ENCODE measurements around the gene UBE2R2. TPM values are rescaled to one million over a fixed set of nuclear protein-coding genes. Genes with fewer than 3 reads are reported as not detected.

Gene UBE2R2
- total and polyA plus RNA-seq, 2 donors (not counting 3 experiments of a cell fraction or from before 2014, with no cell fraction given) = 23.9 to 54.3 TPM

DNA sequence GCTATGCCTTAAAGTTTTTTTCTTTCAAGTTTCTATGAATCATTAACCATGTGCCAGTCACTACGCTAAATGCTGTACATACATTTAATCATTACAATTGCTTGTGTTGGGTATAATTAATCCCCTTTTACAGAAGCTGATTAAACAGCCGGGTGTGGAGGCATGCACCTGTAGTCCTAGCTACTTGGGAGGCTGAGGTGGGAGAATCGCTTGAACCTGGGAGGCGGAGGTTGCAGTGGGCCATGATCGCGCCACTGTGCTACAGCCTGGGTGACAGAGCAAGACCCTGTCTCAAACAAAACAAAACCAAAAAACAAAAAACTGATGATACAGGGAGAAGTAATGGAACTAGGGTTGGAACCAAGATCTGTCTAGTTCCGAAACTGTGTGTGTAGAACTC, 1.2 kb upstream of the UBE2R2 start:
- Histone ChIP-seq H3K79me2 (ENCODE audit: control insufficient read depth, insufficient read depth, low read length) (peaks cover 36% of the 10 kb centered on the region), H3K36me3 (ENCODE audit: control insufficient read depth in 2 of 2, extremely low read depth in 1 of 2, insufficient read depth in 2 of 2, low read length in 2 of 2) (no peaks in the 10 kb centered on the region), H3K4me3 (replicated peaks in 1 of 3; ENCODE audit: insufficient read depth in 1 of 3, low read depth in 1 of 3, low read length in 3 of 3) (no peak overlapping the region), H3K9ac (replicated peaks; ENCODE audit: extremely low read depth, insufficient read depth, low read length) (peak overlapping the region; percentile 90), H4K20me1 (replicated peaks; ENCODE audit: control insufficient read depth, extremely low read depth, insufficient read depth, low read length) (no peaks in the 10 kb centered on the region), H3K9me1 (replicated peaks; ENCODE audit: control insufficient read depth, extremely low read depth, insufficient read depth, low read length) (no peaks in the 10 kb centered on the region), H3K4me2 (ENCODE audit: insufficient read depth, low read length) (peak overlapping the region; percentile 57), H3K27ac (ENCODE audit: insufficient read depth, low read depth, low read length) (peak overlapping the region; percentile 94), H3K4me1 (ENCODE audit: control insufficient read depth, extremely low read depth, insufficient read depth, low read length) (peaks cover 42% of the 10 kb centered on the region), H2AFZ (ENCODE audit: low read depth, low read length) (no peak overlapping the region), H3K27me3 (ENCODE audit: control insufficient read depth in 2 of 2, insufficient read depth in 2 of 2, low read length in 2 of 2) (no peaks in the 10 kb centered on the region), H3K9me3 (replicated peaks; ENCODE audit: control insufficient read depth, insufficient read depth, low read length) (no peaks in the 10 kb centered on the region)
- ChIA-PET CTCF (interaction anchor here (0.6 to 3.8 kb wide), 3 partner anchors 37 to 109 kb away, joined by 3 to 75 read pairs (median 47); no protein-coding TSS in a partner anchor), POLR2A (no interaction called here)
- intact Hi-C loops (cut with micrococcal nuclease) (loop anchor here (10.0 kb wide), 1 partner anchor 229 kb away; the partner anchor contains the start of gene UBAP2), dilution Hi-C loops (cut with MboI; ENCODE audit: extremely low pct_ligation_motif_present, low sequenced_read_pairs) (no loop called here)
- DNase-seq (ENCODE audit: low read depth, low spot score) (no peak), FAIRE-seq (no peak)
- TF ChIP-seq, protein P1, sequence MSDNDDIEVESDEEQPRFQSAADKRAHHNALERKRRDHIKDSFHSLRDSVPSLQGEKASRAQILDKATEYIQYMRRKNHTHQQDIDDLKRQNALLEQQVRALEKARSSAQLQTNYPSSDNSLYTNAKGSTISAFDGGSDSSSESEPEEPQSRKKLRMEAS (IDR thresholded peaks at IDR 0.05; ENCODE audit: insufficient read depth, insufficient read length) = no peak
- TF ChIP-seq, protein P2, sequence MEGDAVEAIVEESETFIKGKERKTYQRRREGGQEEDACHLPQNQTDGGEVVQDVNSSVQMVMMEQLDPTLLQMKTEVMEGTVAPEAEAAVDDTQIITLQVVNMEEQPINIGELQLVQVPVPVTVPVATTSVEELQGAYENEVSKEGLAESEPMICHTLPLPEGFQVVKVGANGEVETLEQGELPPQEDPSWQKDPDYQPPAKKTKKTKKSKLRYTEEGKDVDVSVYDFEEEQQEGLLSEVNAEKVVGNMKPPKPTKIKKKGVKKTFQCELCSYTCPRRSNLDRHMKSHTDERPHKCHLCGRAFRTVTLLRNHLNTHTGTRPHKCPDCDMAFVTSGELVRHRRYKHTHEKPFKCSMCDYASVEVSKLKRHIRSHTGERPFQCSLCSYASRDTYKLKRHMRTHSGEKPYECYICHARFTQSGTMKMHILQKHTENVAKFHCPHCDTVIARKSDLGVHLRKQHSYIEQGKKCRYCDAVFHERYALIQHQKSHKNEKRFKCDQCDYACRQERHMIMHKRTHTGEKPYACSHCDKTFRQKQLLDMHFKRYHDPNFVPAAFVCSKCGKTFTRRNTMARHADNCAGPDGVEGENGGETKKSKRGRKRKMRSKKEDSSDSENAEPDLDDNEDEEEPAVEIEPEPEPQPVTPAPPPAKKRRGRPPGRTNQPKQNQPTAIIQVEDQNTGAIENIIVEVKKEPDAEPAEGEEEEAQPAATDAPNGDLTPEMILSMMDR (IDR thresholded peaks at IDR 0.05; ENCODE audit: extremely low read depth in 1 of 2, insufficient read depth in 1 of 2, low read depth in 1 of 2, low read length in 2 of 2) = no peak
- TF ChIP-seq FOS (IDR thresholded peaks at IDR 0.05; ENCODE audit: borderline replicate concordance, insufficient read depth, low read length) (no peak), MYC (IDR thresholded peaks at IDR 0.05; ENCODE audit: low read depth, low read length) (no peak), GATA2 (IDR thresholded peaks at IDR 0.05; ENCODE audit: insufficient read depth, insufficient read length, low read depth, low read length) (no peak), POLR2AphosphoS5 (IDR thresholded peaks at IDR 0.05; ENCODE audit: insufficient read depth, low read depth, low read length) (no peak), EZH2 (IDR thresholded peaks at IDR 0.05; ENCODE audit: borderline replicate concordance, low read depth, low read length, severe bottlenecking) (no peak), POLR2A (IDR thresholded peaks at IDR 0.05; ENCODE audit: low read depth, low read length) (no peak), JUN (IDR thresholded peaks at IDR 0.05; ENCODE audit: borderline replicate concordance, insufficient read depth, insufficient read length, low read depth) (no peak)
- BruUV-seq (replicated peaks) = no TSS peak
